GM18498 (cell line): ENCODE measurements around the gene COL27A1.

Experiments used
- ATAC-seq: cut with Tn5 transposase; IDR thresholded peaks from one replicate; pipeline ENCODE4 v1.9.1; 2021; ENCODE audit warnings: mild to moderate bottlenecking, moderate library complexity; ENCODE audit not compliant: unreplicated experiment

The COL27A1 gene

GRCh38 chr9:114261987-114262386 is 106.7 kb downstream of the COL27A1 start:
- ATAC-seq: no peak

DNA sequence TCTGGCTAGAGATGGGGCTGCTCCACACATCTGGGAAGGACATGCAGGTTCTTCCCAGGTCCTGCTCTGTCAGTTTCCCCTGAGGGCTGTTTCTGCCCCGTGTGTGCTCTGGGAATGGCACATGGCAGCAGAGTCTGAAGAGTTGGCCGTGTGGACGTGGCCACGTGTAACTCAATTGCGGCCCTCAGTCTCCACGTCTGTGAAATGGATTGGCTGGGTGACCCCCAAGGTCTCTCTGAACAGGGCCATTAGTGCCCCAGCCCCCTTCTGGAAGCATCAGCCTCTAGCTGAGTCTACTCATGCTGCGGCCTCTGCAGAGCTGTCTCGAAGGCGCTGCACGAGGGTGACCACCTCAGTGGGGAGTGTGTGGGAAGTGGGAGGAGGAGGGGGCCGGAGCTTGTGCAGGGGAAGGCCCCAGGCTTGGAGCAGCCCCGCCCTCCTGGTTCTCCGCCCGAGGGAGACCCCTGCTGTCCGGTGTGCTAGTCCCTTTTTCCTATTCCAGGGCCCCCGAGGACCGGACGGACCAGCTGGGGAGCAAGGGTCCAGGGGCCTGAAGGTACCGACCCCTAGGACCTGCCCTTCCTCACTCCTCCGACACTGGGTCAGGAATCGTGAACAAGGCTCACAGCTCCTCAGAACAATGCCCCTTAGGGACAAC is 108.6 kb downstream of the COL27A1 start:
- no peak for ATAC-seq

DNA sequence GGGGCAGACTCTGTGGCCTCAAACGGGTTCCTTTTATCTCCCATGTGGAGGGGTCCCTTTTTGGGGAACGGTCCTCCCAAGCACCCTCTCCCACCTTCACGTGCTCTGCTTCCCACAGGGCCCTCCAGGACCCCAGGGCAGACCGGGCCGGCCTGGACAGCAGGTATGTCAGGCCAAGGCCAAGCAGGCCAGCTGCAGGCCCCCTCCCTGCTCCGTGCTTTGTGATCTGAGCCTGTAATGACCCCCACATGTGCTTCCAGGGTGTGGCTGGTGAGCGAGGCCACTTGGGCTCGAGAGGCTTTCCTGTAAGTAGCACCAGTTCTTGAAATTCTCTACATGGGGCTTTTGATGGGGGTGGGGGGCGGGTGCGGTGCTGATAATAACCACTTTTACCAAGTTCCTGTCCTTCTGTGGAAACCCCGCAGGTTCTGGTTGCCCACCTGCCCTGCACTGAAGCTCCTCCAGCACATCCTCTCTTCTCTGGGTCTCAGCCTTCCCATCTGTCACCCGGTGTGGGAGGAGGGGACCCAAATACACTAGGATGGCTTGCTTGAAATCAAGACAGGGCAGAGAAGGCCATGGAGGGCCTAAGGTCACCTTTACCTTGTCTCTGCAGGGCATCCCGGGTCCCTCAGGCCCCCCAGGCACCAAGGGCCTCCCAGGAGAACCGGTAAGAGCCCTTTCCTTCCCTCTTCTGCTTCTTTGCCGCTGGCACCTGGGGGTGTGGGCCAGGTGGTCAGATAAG is 109.6 kb downstream of the COL27A1 start:
- no peak for ATAC-seq

GRCh38 chr9:114266969-114267368 is 111.6 kb downstream of the COL27A1 start:
- no peak for ATAC-seq

DNA sequence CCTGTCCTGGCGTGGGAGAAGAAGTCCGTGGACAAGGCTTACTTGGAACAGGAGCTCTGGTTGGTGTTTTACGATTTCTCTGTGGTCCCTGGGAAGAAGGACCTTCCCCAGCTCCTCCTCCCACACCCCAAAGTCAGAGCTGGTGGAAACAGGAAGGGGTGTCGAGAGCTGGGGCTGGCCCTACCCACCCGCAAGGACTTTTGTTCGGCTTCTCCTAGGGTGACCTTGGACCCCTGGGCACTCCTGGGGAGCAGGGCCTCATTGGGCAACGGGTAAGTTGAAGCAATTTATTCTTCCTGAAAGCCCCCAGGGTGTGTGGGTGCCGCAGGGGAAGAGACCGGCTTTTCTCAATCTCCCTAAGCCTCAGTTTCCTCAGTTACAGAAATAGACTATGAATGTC is 113.7 kb downstream of the COL27A1 start:
- ATAC-seq: no peak

- no peak for ATAC-seq
These were observed 115.0 kb downstream of the COL27A1 start for GRCh38 chr9:114270120-114270975.

DNA sequence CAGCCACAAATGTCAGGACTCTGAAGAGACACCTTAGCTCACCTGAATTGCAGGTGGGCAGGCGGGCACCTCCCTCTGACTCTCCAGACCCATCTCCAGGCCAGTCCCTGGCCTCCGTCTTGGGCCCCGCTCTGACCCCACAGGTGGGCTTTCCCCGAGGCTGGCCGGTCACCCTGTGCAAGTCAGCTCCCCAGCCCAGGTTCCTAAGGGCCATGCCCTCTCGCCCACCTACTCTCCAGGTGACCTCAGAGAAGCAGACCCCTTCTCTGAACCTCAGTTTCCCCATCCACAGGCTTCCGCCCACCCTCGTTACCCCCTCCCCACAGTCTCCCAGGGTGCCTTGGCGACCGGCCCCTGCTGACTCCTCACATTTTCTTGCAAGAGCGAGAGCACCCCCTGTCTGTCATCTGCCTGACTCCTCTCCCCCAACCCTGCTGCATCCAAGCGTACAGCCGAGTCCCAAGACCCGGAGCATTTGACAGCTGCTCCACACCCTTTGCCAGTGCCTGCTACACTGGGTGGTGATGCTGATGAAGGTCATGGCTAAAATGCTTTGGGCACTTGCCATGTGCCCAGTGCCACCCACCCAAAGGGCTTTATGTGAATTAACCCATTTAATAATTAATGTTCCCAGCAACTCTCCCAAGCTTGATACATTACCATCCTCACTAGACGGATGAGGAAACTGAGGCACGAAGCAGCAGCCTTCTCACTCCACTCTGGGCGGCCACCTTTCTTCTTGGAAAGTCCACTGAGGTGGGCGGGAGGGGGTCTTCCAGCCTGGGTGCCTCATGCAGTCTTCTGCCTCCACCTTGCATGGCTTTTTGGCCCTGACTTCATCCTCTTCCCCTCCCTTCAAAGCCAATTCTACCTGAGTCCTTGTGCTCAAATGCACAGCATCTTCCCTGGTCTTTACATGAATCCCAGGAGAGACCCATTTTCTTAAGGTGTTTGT is 116.5 kb downstream of the COL27A1 start:
- ATAC-seq: no peak

DNA sequence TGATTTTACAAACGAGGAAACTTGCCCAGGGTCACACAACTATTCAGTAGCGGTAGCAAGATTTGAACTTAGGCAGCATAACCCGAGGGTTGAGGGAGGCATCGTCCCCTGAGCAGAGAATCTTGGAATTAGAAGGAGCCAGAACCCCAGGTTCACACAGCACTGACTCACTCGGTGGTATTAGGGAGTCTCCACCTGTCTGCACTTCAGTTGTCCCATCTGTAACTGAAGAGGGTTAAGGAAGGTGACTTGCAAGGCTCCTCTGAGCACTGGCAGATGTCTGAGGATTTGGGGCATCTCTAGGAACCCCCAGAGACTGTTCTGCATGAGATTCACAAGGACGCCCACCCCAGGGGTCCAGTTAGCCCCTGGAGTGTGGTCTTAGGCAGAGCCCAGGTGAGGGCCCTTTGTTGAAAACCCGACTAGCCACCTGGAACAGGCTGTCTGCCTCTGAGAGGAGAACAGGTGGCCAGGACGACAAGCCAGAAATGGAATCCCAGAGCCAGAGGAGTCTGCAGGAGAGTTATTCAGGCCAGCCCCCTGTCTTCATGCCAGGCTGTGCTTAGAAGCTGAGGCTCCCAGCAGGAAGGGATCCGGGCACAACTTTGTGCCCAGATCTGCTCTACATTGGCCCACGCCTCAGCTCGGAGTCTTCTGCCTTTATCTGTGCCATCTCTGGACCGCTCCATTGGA is 117.5 kb downstream of the COL27A1 start:
- ATAC-seq: no peak

DNA sequence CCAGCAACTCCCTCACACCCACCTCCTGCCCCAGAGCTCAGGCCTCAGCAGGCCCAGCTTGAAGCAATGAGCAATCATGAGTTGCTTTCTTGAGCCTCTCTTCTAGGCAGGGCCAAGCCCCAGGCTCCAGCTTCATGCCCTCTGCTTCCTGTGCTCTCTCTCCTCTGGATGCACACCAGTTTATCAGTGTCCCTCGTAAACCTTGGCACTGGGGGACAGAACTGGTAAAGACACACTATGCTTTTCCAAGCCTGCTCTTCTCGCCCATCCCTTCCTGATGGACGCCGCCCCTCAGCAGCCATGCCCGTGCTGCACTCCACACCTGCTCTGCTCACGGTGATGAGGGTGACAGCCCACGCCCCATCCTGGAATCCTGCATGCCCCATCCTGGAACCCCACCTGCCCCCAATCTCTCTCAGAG is 118.1 kb downstream of the COL27A1 start:
- ATAC-seq: no peak

GRCh38 chr9:114274217-114274616 is 118.9 kb downstream of the COL27A1 start:
- no peak for ATAC-seq

DNA sequence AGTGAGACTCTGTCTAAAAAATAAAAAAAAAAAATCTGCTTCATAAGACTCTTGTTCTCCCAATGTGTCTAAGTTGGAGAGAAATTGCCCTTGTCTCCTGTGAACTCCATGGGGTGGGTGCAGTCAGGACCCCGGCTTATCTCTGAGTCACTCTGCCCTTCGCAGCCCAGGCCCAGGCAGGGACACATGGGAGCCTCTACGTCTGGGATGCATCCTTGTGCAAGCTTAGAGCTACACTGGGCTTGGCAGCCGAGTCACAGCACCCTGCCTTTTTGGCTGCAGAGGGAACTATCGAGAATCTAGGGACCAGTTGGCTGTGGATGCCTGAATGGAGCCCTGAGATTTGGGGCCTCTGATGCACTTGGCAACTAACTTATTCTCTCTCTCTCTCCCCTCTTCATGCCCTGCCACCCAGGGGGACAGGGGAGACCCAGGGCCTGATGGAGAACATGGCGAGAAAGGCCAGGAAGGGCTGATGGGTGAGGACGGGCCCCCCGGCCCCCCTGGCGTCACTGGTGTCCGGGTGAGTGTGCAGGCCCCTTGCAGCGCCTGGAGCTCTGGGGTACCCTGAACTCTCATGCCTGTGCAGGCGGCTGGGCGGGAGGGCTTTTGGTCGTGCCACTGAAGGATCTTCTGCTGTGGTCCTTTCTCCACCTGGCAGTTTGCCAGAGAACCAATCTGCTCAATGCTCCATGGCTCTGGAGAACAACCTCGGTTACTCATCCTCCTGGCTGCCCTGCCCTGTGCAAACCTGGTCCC is 120.1 kb downstream of the COL27A1 start:
- no peak for ATAC-seq

GRCh38 chr9:114276908-114277821 is 121.8 kb downstream of the COL27A1 start:
- no peak for ATAC-seq

GRCh38 chr9:114278356-114278755 is 123.0 kb downstream of the COL27A1 start:
- ATAC-seq: no peak

- ATAC-seq: no peak
These were observed 123.7 kb downstream of the COL27A1 start for GRCh38 chr9:114278881-114279570.

- ATAC-seq: no peak
These were observed 124.4 kb downstream of the COL27A1 start for GRCh38 chr9:114279693-114280092.

DNA sequence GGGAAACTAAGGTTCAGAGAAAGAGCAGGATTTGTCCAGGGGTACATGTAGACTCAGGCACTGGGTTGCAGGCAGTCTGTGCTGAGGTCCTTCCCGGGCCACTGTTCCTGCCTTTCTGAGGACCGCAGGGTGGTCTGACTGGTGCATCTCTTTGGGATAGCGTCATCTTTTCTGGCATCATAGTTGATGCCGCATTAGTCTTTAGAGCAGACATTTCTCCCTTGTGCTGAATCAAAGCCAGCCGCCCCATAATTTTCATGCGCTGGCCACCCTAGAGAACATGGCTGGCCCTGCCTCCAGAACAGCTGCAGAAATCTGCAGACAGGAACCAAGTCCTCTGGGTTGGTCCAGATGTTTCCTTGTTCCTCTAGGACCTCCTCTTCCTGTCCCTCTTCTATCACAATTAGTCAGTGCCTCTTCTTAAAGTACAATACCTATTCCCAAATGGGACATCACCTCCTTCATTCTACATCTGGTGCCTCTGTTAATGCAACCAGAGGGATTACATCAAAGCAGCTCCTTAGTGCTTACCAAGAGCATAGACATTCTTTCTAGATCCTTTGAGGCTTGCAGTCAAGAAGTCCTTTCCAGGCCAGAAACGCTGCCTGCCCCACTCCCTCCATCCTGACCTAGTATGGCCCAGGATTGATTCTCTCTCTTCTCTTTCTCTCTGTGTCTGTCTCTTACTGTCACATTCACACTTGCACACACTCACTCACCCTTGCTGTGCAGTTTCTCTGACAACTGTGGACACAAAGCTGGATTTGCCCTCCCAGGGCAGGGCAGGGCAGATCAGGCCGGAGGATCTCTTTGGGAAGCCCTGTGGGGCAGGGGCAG is 125.5 kb downstream of the COL27A1 start:
- ATAC-seq: no peak
